ENCODE results near the gene FHL2.
"Not testable (repeated sequence)": the region's sequence is repeated elsewhere in the genome, so short reads cannot be mapped to it uniquely, and the experiment has no call there.

The FHL2 gene
- total RNA-seq: 0.12 to 0.43 reads per million in 2 experiments

GRCh38 chr2:105398336-105399206 is at the start of gene FHL2:
FHL2 (minus strand) TSS chr2:105399051; CDS start chr2:105386516, 12,535 bp downstream.
- DNase-seq (ENCODE audit: low read depth): peak; percentile 49

- no peak for DNase-seq (ENCODE audit: low read depth)
Observed at GRCh38 chr2:105447476-105447875, 48.6 kb upstream of the FHL2 start.

GRCh38 chr2:105446501-105446900 is 47.6 kb upstream of the FHL2 start:
- no peak for DNase-seq (ENCODE audit: low read depth)

GRCh38 chr2:105445976-105446375 is 47.1 kb upstream of the FHL2 start:
- DNase-seq (ENCODE audit: low read depth): no peak

GRCh38 chr2:105445498-105445897 is 46.6 kb upstream of the FHL2 start:
- no peak for DNase-seq (ENCODE audit: low read depth)

GRCh38 chr2:105443617-105444598 is 45.1 kb upstream of the FHL2 start:
- DNase-seq (ENCODE audit: low read depth): no peak

- DNase-seq (ENCODE audit: low read depth): no peak
Observed at GRCh38 chr2:105442721-105443120, 43.9 kb upstream of the FHL2 start.

- no peak for DNase-seq (ENCODE audit: low read depth)
Observed at GRCh38 chr2:105442056-105442455, 43.2 kb upstream of the FHL2 start.

- DNase-seq (ENCODE audit: low read depth): no peak
Observed at GRCh38 chr2:105439141-105439540, 40.3 kb upstream of the FHL2 start.

GRCh38 chr2:105438104-105438929 is 39.5 kb upstream of the FHL2 start:
- DNase-seq (ENCODE audit: low read depth): no peak

- DNase-seq (ENCODE audit: low read depth): no peak
Observed at GRCh38 chr2:105437708-105438103, 38.9 kb upstream of the FHL2 start.

DNA sequence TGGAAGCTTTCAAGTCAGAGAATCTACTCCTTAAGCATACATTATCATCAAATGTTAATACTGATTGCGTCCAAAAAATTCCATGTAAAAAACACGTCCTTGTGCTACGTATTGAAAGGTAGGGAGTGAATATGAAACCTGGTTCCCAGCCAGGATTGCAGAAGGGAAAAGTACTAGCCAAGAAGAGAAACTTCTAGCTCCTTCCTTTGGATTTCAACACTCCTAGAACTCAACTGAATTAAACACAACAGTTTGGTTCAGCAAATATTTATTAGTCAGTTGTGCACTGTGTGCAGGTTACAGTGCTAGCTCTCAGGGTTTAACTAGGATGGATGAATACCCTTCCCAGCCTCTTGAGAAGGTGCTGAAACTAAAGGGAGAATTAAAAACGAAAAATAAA is 33.9 kb upstream of the FHL2 start:
- no peak for DNase-seq (ENCODE audit: low read depth)

DNA sequence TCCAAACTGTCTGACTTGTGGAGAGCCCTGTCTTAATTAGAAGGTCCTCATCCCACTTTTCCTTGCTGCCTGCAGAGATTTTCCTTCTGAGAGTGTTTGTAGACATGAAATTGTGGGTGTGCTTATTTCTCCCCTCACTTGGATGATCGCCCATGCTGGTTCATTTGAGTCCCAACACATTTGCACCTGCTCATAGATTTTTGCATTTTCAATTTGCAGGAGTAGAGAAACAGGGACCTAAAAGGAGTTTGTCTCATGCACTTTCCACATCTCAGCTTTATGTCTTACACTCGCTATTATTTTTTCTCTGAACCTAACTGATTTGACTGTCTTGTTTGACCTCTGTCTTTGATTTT is 33.2 kb upstream of the FHL2 start:
- DNase-seq (ENCODE audit: low read depth): no peak

- DNase-seq (ENCODE audit: low read depth): no peak
Observed at GRCh38 chr2:105431367-105432043, 32.7 kb upstream of the FHL2 start.

GRCh38 chr2:105428387-105429018 is 29.7 kb upstream of the FHL2 start:
- no peak for DNase-seq (ENCODE audit: low read depth)

GRCh38 chr2:105427485-105427884 is 28.6 kb upstream of the FHL2 start:
- DNase-seq (ENCODE audit: low read depth): no peak

DNA sequence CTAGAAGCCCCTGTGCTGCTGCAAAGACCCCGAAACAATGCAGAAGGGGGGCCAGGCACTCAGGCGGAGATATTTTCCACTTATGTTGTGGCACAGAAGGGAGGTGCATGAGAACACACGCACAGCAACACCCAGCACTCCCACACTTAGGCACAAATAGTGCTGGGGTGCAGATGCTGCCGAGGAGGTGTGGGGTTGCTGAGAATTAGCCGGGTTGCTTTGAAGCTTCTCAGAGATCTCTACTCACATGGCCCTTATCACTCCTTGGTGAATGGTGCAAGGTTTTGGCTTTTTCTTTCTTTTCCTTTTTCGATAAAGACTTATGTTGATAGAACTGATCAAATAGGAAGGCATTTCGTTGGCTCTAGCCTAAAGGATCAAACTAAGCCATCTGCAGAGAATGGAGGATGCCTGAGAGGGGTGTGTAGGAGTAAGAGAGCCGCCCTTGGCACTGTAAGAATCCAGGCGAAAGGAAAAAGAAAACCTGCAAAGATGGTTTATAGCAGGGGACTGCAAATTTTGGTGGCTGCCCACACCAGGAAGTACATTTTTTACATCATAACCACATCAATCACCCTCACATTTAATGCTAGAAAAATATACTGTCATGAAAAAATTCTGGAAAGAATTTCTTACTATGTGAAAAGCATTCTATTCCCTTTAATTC is 27.9 kb upstream of the FHL2 start:
- DNase-seq (ENCODE audit: low read depth): no peak

DNA sequence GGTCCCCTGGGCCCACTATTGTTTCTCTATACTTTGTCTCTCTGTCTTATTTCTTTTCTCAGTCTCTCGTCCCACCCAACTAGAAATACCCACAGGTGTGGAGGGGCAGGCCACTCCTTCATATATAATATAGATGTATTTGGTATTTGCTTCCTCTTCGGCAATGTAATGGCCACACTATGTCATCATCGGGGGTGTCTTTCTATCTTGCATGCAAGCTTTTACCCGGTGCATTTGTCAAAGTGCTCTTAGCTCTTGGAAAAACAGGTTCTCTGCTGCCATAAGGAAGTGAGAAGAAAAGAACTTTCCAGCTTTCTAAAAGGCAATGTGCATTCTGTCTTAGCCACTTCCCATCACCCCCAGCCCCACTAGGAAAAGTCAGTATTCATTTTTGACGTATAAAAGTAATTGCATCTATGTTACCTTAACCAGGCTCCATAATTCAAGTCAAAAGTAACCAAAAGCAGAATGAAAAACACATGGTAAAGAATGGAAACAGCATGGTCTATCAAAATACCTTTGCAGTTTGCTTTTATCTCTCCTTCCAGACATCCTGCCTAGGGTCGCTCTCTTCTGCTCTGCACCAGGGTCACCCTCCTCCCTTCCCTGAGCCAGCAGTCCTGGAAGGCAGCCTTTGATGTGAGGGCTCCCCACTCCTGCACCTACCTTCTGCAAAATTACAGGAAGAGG is 27.2 kb upstream of the FHL2 start:
- no peak for DNase-seq (ENCODE audit: low read depth)

DNA sequence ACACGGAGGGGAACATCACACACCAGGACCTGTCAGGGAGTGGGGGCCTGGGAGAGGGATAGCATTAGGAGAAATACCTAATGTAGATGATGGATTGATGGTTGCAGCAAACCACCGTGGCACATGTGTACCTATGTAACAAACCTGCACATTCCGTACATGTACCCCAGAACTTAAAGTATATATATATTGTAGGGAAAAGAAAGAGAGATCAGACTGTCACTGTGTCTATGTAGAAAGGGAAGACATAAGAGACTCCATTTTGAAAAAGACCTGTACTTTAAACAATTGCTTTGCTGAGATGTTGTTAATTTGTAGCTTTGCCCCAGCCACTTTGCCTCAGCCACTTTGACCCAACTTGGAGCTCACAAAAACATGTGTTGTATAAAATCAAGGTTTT is 26.0 kb upstream of the FHL2 start:
- not testable (repeated sequence) for DNase-seq (ENCODE audit: low read depth)

- no peak for DNase-seq (ENCODE audit: low read depth)
Observed at GRCh38 chr2:105422801-105423200, 23.9 kb upstream of the FHL2 start.

Data from T follicular helper cell (primary cell).